Measurements from ENCODE around the gene SHISAL1.

SHISAL1 gene

DNA sequence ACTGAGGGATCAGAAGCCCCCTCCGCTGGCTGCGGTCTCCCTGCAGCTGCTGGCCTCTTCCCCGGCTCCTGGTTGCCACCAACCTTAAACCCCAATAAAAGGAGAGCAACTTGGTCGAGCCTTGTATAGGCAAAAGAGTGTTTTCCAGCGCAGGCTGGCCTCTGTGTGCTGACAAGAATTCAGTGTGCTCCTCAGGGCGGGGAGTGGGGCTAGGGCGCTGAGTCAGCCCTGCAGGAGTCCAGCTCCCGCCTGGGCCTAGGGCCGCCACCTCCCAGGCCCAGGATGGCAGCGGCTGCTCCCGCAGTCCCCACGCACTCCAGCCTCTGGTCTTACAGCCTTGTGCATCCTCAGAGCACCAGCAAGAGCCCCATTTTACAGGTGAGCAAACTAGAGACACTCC, at the start of gene SHISAL1:
SHISAL1 (minus strand) TSS at position 186 of the 400 bp plus-strand sequence. CDS start 12,006 bp downstream, outside the sequence.
- H3K4me3 ChIP-seq (ENCODE audit: low read depth, low read length), result no peak within 1 kb of the TSS

DNA sequence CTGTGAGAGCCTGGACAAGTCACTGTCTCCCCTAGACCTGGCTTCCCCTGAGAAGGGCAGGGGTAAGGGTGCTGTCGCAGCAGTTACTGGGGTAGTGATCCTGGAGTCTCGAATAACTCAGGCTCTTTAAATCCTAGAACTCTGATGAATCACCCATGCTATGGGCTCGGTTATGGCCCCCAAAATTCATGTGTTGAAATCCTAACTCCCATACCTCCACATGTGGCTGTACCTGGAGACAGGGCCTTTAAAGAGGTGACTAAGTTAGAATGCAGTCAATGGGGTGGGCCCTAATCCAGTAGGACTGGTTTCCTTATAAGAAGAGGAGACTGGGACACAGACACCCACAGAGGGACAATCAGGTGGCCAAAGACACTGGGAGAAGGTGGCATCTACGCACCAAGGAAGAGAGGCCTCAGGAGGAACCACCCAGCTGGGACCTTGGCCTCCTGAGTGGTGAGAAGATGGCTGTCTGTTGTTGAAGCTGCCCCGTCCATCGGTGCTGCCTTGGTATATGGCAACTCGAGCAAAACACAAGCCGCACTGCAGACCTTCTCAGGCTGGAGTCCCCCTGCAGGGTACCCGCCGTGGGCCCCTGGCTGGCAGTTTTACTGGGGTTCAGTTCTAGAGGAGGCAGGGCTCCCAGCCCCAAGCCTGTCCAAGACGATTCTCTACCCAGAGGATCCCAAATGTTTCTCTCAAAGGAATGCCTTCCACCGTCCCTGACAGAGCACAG, 48.8 kb upstream of the SHISAL1 start:
- no peak overlapping the region for H3K4me3 ChIP-seq (ENCODE audit: low read depth, low read length)

DNA sequence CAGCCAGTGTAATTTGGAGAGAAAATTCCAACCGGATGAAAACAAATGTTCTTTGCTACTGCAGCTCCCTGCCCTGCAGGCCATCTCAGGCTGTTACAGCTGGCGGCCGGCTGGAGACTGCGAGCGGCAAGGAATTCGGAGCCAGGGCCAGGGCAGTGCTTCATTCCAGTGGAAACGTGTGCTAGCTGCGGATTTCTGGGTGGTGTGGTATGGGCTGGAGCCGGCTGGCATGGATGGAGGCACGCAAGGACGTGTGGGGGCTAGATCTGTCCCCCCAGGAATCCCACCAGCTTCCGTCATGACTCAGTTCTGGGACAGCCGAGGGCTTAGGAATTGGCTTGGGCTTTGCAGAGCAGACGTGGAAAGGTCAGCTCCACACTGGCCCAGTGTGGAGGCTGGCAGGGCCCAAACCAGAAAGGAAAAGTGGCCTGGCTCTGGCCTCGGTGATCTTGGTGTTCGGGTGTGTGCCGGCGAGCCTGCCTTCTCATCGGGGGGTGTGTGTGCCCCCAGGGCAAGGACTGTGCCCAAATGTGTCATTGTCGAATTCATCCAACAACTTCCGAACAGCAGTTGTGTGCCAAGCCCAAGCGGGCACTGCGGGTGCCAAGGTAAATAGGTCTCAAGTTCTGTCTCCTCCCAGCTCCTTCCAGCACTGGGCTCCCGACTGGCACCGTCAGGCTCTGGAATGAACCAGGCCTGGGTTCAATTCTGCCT, 48.1 kb upstream of the SHISAL1 start:
- no peak overlapping the region for H3K4me3 ChIP-seq (ENCODE audit: low read depth, low read length)

DNA sequence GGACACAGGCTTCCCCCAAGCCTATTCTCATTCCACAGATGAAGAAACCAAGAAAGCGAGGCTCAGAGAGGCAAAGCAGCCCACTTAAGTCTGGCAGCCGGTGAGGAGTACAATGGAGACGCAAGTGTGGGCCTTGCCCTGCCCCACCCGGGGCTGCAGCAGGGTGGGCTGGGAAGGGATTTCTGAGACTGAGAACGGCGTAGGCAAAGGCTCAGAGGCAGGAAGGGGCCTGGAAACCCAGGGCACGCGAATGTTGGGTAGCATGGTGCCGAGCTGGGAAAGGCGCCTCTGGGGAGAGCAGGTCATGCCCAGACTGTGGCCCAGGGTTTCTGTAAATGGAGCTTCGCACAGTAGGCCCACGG, 47.5 kb upstream of the SHISAL1 start:
- H3K4me3 ChIP-seq (ENCODE audit: low read depth, low read length), result no peak overlapping the region

DNA sequence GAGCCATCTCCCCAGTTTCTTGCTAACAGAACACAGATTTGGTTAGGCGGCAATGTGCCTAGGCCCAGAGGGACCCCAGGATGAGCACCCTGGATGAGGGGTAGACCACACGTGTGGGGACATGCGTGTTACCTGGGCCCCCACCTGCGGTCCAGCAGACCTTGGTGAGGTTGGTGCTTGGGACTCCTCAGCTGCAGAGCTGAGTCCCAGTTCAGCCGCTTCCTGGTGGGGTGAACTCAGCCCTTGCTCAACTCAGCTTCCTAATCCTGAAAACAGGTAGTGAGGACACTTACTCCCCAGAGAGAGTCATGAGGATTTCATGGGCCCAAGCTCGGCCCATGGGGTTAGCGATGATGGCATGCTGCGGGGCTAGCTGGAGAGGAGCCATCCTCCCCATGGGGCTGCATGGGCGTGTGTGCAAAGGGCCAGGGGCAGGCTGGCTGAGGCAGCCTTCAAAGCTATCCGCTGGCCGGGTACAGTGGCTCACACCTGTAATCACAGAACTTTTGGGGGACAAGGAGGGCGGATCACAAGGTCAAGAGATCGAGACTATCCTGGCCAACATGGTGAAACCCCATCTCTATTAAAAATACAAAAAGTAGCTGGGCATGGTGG, 46.9 kb upstream of the SHISAL1 start:
- H3K4me3 ChIP-seq (ENCODE audit: low read depth, low read length), result no peak overlapping the region

DNA sequence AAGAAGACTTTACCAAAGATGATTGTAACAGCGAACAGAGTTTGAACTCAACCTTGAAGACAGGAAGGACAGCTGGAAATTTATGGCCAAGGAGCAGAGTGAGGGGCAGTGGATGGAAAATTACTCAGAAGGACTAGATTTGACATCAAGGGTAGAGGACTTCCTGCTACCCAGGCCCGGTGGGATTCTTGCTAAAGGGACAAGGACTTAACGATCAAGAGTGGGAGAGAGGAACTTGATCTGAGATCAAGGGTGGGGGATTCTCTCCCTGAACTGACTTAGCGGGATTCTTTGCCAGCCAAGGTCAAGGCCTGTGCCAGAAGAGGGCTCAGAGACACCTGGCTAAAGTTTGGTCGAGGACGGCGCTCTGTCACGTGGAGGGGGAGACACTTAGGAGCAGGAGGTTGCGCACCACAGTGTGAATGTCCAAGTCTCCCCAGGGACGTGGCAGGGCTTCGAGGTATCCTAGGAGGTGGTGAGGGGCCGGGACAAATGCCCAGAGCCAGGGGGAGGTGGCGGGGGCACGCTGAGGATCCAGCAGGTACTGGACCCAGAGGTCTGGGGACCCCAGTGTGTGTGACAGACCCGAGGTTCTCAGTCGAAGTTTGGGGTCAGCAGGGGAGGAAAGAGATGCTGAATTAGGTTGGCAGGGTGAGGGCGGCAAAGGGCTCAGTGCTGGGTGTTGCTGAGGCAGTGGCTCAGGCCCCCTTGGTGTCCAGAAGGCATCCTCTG, 46.1 kb upstream of the SHISAL1 start:
- no peak overlapping the region for H3K4me3 ChIP-seq (ENCODE audit: low read depth, low read length)

DNA sequence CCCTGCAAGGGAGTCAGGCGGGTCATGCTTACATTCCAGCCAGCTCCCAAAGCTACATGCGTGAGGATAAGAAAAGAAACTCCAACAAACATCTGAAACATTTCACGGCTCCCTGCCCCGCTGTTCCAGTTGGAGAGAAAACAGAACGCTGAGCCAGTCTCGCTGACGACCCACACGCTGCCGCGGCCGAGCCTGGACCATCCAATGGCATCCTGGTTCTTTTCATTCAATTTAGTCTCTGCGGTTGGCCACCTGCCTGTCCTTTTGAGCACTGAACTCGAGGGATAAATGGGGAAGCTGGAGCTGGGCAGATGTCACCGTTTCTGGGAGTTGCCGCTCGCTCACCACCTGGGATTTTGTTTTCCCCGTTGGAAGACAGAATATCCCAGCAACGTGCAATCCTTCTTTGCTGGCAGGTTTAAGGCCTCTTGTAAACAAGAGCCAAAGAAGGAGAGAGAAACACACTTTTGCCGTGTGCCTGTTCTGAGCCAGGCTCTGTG, 45.3 kb upstream of the SHISAL1 start:
- H3K4me3 ChIP-seq (ENCODE audit: low read depth, low read length), result no peak overlapping the region

DNA sequence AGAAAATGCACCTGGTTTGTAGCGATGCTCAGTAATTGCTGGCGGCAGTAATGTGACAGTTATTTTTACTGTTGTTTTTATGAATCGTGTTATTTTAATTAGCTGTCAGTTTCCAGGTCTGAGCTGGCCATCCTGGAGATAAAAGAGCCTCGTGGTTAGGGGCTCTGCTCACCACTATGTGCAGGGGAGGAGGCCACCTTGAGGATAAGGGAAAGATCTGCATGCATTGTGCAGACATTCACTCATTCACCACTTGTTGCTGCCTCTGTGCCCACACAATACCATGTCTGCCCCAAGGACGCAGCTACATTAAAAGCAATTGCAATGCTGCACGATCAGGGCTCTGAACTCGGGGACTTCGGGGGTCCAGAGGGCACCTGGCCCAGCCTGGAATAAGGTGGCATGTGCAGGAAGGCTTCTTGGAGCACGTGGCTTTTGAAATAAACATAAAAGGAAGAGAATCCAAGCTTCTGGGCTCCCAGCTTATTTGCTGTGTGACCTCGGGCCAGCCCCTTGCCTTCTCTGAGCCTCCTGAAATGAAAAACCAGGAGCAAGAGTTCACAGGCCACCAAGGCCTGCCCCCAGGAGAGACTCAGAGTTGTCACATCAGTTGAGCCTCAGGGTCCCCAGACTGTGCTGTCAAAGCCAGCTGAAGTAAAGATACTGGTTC, 44.7 kb upstream of the SHISAL1 start:
- H3K4me3 ChIP-seq (ENCODE audit: low read depth, low read length), result no peak overlapping the region

DNA sequence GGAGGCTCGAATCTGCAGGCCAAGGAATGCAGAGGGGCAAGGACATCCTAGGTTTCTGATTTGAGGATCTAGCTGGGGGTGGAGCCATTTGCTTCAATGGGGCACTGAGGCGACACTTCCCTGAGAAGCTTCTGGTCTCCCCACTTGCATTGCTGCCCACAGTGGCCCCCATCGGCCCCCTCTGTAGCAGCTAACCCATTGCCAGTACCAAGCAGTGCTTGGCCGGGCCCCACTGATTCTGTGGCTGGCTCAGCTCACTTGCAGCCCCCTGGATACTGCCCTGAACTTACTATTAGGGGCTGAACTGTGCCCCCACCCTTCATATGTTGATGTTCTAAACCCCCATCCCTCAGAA, 42.9 kb upstream of the SHISAL1 start:
- H3K4me3 ChIP-seq (ENCODE audit: low read depth, low read length), result no peak overlapping the region

DNA sequence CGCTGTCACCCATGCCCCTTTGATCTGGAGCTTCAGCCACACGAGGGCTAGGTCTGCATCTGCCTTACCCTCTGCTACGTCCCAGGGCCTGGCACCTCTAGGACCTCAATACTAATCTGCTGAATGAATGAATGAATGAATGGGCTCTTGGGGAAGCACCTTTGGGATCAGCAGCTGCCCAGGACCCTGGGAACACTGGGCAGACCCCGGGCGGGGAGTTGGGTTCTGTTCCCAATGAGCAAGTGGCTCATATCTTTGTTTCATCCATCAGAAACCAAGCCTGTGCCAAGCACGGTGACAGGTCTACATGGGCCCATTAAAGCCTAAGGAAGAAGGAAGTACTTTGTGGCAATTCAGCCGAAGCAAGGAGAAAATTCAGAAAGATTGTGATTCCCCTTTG, 41.5 kb upstream of the SHISAL1 start:
- no peak overlapping the region for H3K4me3 ChIP-seq (ENCODE audit: low read depth, low read length)

DNA sequence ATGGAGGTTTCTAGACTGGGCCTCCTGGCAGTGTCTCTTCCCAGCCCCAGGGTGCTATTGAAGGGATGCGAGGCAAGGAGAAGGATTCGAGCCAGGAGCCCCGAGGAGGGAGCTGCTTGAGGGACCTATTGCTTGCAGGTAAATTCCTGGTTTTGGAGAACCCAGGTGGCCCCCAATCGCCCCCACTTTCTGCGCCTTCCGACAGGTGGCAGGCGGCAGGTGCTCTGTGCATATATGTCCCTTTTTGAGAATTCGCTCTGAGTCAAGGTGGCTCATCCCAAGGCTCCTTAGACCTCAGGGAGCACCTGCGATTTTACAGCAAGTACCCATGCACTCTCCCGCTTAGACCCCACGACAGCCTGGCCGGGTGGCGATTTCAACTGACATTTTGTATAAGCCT, 40.3 kb upstream of the SHISAL1 start:
- H3K4me3 ChIP-seq (ENCODE audit: low read depth, low read length), result no peak overlapping the region

DNA sequence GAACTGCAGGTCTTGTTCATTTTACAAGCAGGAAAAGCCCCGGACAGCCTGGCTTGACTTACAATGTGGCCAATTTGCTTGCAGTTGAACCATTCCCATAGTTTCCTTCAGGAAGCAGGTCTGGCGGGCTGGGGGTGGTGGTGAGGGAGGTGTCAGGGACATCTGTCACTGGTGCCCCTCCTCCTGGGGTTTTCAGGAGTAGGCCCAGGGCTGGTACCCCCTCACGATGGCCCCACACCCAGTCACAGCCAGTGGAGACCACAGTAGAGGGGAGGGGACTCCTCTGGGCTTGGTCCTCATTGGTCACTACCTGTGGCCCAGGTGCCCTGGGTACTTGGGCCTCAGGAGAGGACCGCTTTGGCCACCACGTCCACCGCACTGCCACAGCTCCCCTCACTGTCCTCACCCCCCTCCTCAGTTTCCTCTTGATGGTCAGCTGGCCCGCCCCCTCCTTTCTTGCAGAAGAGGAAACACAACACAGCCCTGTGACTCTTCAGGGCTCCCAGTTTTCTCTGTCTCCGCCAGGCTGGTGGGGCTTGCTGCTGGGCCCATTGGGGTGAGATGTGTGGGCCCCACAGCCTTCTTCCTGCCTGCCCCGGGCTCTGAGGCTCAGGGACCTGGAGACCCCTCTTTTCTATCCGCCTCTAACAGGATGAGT, 39.8 kb upstream of the SHISAL1 start:
- H3K4me3 ChIP-seq (ENCODE audit: low read depth, low read length), result no peak overlapping the region

DNA sequence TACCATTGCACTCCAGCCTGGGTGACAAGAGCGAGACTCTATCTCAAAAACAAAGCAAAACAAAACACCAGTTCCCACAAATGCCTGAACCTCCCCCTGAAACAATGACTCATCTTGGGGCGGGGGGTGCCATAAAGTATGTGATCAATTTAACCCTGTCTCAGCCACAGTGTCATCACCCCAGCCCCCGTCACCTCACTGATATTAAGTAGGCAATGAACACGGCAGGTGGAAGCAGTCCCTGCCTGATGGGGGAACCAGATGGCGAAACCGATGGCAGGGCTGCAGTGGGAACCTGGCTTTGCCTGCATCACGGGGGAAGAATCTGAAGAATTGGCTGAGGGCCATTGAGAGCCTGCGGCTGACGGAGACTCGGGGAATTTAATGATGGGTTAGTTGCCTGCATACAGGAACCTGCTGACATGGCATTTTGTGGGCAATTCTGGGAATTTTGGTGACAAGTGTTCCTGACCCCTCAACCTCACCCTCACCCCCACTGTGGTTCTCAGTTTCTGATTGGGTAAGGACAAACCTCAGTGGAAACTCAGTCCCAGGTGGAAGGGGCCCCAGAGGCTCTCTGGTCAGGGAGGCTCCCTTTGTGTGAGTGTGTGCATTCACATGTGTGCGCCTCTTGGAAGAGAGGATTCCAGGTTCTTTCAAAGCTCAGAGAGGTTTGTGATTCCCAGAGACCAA, 39.1 kb upstream of the SHISAL1 start:
- no peak overlapping the region for H3K4me3 ChIP-seq (ENCODE audit: low read depth, low read length)

DNA sequence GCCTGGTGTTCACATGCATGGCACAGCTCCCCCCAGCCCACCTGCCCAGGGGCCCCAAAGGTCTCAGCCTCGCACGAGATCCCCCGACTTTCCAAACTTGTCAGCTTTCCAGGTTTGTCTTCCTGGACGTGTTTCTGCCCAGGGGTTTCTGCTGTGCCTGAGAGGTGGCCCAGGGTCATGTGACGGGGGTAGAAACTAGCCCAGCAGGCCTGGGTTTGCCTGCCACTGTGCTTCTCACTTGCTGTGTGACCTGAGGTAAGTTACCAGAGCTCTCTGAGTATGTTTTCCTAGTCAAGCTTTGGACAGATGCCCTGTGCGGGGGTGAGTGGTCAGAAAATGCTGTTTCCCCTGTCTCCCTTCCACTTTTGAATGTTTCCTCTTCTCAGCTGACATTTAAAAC, 38.3 kb upstream of the SHISAL1 start:
- H3K4me3 ChIP-seq (ENCODE audit: low read depth, low read length), result no peak overlapping the region

DNA sequence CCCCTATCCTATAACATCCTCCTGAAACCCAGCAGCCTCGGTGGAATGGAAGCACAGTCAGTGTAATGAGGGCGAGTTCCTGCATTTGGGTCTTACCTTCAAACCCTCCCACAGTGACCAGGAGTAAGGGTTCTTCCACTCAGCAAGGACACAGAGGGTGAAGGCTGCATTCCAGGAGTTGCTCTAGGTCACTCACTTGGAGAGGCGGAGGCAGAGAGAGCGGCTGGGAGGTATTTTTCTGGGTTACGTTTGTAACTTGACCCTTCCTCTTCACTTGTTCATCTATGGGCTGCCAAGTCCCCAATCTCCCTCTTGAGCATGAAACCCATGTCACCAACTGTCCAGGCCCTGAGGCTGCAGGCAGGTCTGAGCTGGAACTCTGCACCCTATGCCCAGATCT, 36.8 kb upstream of the SHISAL1 start:
- no peak overlapping the region for H3K4me3 ChIP-seq (ENCODE audit: low read depth, low read length)

DNA sequence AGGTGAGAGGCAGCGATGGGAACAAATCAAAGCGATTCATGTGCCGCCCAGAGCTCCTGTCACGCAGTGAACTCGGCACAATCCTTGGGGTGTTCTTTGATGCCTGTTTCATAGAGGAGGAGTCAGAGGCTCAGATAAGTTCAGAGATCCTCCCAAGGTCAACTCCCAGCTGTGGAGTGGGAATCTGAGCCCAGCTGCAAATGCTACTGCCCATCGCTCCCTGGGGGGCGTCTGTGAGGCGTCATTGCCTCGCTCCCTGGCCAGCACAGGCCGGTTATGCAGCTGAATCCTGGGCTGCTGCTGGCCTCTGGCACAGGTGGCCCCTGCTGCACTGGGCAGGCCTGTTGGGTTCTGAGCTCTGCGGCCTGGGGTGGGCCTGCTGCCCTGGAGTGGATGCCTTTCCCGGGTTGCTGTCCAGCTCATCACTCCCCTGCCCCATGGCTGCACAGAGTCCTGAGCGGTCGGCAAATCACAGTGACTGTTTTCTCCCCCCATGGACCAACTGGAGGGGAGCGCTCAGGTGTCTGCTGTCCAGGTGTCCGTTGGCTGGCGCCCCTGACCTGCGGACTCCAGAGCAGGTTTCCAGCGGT, 36.3 kb upstream of the SHISAL1 start:
- H3K4me3 ChIP-seq (ENCODE audit: low read depth, low read length), result no peak overlapping the region

DNA sequence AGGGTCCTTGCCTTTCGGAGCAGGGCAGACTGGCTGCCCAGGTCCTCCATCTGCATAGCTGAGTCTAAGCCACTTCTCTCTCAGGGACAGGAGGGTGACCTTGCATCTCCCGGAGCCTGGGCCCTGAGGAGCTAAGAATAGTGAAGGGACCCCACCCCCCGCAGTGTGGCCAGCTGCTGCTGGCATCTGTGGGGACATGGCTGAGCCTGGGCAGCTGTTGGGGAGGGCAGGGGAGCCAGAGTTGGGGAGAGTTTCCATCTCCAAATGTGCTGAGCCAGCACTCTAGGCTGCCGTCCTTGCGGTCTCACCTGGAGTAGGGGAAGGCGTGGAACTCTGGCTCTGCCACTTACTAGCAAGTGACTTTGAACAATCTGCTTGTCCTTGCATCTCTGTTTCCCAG, 34.8 kb upstream of the SHISAL1 start:
- no peak overlapping the region for H3K4me3 ChIP-seq (ENCODE audit: low read depth, low read length)

DNA sequence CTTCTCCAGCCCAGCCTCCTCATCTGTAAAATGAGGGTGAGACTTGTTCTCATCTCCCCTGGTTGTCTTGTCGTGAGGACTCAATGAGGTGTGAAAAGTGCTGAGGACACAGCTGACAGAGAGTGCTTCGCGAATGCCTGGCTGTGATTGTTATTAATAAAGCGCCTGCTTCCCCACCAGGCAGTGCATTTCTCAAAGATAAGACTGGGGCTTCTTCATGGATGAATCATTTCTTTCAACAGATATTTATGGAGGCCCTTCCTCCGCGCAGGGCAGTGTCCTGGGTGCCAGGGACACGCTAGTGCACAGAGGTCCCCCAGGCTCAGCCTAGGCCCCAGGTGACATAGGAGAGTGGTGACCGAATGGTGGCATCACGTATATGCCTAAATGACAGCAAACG, 34.3 kb upstream of the SHISAL1 start:
- no peak overlapping the region for H3K4me3 ChIP-seq (ENCODE audit: low read depth, low read length)

DNA sequence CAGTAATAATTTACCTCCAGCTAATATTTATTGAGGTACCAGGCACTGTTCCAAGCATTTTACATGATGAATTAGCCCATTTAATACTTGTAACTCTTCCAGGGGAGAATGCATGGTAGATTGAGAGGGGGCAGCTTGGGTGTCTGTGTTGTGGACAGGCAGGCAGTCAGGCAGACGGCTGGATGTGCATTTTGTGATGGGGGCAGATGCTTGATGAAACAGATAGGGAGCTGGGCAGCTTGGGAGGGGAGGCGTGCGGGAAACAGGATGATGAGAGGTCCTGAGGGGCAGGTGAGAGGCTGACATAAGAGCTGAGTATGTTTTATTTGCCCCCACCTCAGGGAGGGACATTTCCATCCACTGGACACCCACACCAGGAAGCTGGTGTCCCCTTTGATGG, 33.1 kb upstream of the SHISAL1 start:
- no peak overlapping the region for H3K4me3 ChIP-seq (ENCODE audit: low read depth, low read length)

All from iPS-11a (cell line).